Right lobe of liver (tissue), 6 donors: ENCODE measurements around the gene OR8B8. TPM values are rescaled to one million over a fixed set of nuclear protein-coding genes. Genes with fewer than 3 reads are reported as not detected.

Experiments
- ATAC-seq, 4 donors: fragments of 200-7000 bp; cut with Tn5 transposase; one replicate each; pipeline ENCODE4 v1.9.1; 2020; ENCODE audit warnings: mild to moderate bottlenecking in 4 of 4, moderate library complexity in 4 of 4
- DNase-seq, 3 donors: peaks; one replicate each; pipeline ENCODE4 v3.0.0-alpha.2; 2020
- H3K27ac ChIP-seq, 3 donors: fragments of 200-600 bp; one replicate each; pipeline ENCODE4 v1.8.0; 2022
- H3K27me3 ChIP-seq, 2 donors: fragments of 200-600 bp; one replicate each; pipeline ENCODE4 v1.8.0; 2022
- H3K36me3 ChIP-seq, 4 donors: fragments of 200-600 bp; sonication (generic) in 1 of 4; one replicate each; pipeline versions ENCODE4 v1.5.1 to v1.8.0; 2017 to 2022; ENCODE audit warnings: control low read depth in 1 of 4
- H3K4me1 ChIP-seq, 4 donors: fragments of 200-600 bp; sonication (generic) in 1 of 4; one replicate each; pipeline versions ENCODE4 v1.5.1 to v1.8.0; 2017 to 2022; ENCODE audit warnings: control low read depth in 1 of 4
- H3K4me3 ChIP-seq, 3 donors: fragments of 200-600 bp; one replicate each; pipeline ENCODE4 v1.8.0; 2022
- H3K9me3 ChIP-seq, 4 donors: fragments of 200-600 bp; sonication (generic) in 1 of 4; one replicate each; pipeline versions ENCODE4 v1.5.1 to v1.8.0; 2017 to 2022; ENCODE audit warnings: control low read depth in 1 of 4
- CTCF ChIP-seq, 4 donors: fragments of 200-600 bp in 3 of 4; fragments of 450-650 bp in 1 of 4; IDR thresholded peaks; one replicate each; pipeline versions ENCODE4 v1.5.1 to v1.8.0; 2016 to 2022; ENCODE audit warnings: antibody characterized with exemption in 4 of 4, mild to moderate bottlenecking in 2 of 4
- POLR2A ChIP-seq: fragments of 450-650 bp; IDR thresholded peaks from one replicate; pipeline ENCODE4 v1.6.1; 2017; ENCODE audit warnings: antibody characterized with exemption, mild to moderate bottlenecking
- WGBS: methylation state at CpG from one replicate; pipeline ENCODE4 v1.1.6; 2018; ENCODE audit warnings: low coverage, low lambda C conversion rate; ENCODE audit not compliant: insufficient coverage; ENCODE audit errors: missing lambda C conversion rate; 5-methylcytosine and 5-hydroxymethylcytosine counted together
- intact Hi-C, 2 donors: fragments of 100-400 bp; cut with DNase I; formaldehyde crosslinking; loops; one replicate each; pipeline versions ENCODE4 v1.11.2 to v1.14.1; 2022
- long read RNA-seq: library from polyadenylated mRNA; unstranded; transcript quantifications from one replicate; pipeline ENCODE4 v2.0.0, GENCODE V29; 2019
- total RNA-seq, 6 experiments: library from RNA; depleted of rRNA in 2 of 6; stranded (reverse); fragments of >200 nt in 2 of 6; fragmentation: NEBNext Ultra II Directional in 3 of 6; extraction: Animal tissue kit (Norgen Biotek cat#: 25700) in 3 of 6; gene quantifications; one replicate each; pipeline versions ENCODE4 v1.1.0 to v1.2.4, GENCODE V29; 2016 to 2023
- donor health status: DM: no; HTN: yes; CAD: no.
- donor health status: DM: no; HTN: no; CAD: no.
- donor health status: DM: no; HTN: no; CAD: no.
- donor health status: DM: no; HTN: yes; CAD: no.
- donor health status: DM: no; HTN: yes; CAD: no.

The OR8B8 gene
- total RNA-seq = not detected
- long read RNA-seq = 0 reads

GRCh38 chr11:124445646-124446150 lies at the start of gene OR8B8:
Gene OR8B8 (minus strand): TSS chr11:124445696. CDS start chr11:124441085, 4,611 bp downstream.
- intact Hi-C loops = no loop called here
- 100% methylated on average over 1 of the region's 1 CpG for WGBS
- H3K4me3 ChIP-seq = no peak within 1 kb of the TSS
- no peaks in the 10 kb centered on the region for H3K4me1 ChIP-seq
- no peak for DNase-seq
- no peaks in the 10 kb centered on the region for H3K9me3 ChIP-seq
- no peak for TF ChIP-seq CTCF (IDR thresholded peaks at IDR 0.05)
- no peak for TF ChIP-seq POLR2A
- no peak for ATAC-seq
- H3K36me3 ChIP-seq = no peaks in the 10 kb centered on the region
- H3K27me3 ChIP-seq = peaks cover 0 to 4% of the 10 kb centered on the region in 2 donors
- no peak within 1 kb of the TSS for H3K27ac ChIP-seq

GRCh38 chr11:124493016-124493655 lies 47.6 kb upstream of the OR8B8 start:
- WGBS = 67% methylated on average over 4 of the region's 4 CpGs
- Histone ChIP-seq H3K36me3 (no peaks in the 10 kb centered on the region), H3K27me3 (no peaks in the 10 kb centered on the region), H3K9me3 (no peaks in the 10 kb centered on the region), H3K4me1 (no peaks in the 10 kb centered on the region), H3K27ac (no peak overlapping the region), H3K4me3 (no peak overlapping the region)
- intact Hi-C loops = no loop called here
- DNase-seq = no peak
- no peak for ATAC-seq
- TF ChIP-seq CTCF (IDR thresholded peaks at IDR 0.05) (no peak), POLR2A (no peak)

GRCh38 chr11:124483422-124483821 lies 37.9 kb upstream of the OR8B8 start:
- DNase-seq (no peak), ATAC-seq (no peak)
- TF ChIP-seq POLR2A (no peak), CTCF (IDR thresholded peaks at IDR 0.05) (no peak)
- no peak overlapping the region for H3K4me3 ChIP-seq
- H3K4me1 ChIP-seq = no peaks in the 10 kb centered on the region
- WGBS = 44% methylated on average over 4 of the region's 4 CpGs
- no peaks in the 10 kb centered on the region for H3K36me3 ChIP-seq
- peaks cover 0 to 4% of the 10 kb centered on the region in 2 donors for H3K27me3 ChIP-seq
- no peaks in the 10 kb centered on the region for H3K9me3 ChIP-seq
- H3K27ac ChIP-seq = no peak overlapping the region
- intact Hi-C loops = no loop called here

- peaks cover 0 to 4% of the 10 kb centered on the region in 2 donors for H3K27me3 ChIP-seq
- no peak overlapping the region for H3K4me3 ChIP-seq
- no peaks in the 10 kb centered on the region for H3K4me1 ChIP-seq
- ATAC-seq = no peak
- WGBS = 47% methylated on average over 9 of the region's 9 CpGs
- intact Hi-C loops = no loop called here
- H3K27ac ChIP-seq = no peak overlapping the region
- DNase-seq = no peak
- H3K9me3 ChIP-seq = no peaks in the 10 kb centered on the region
- no peaks in the 10 kb centered on the region for H3K36me3 ChIP-seq
- no peak for TF ChIP-seq CTCF (IDR thresholded peaks at IDR 0.05)
- TF ChIP-seq POLR2A = no peak
Observed at GRCh38 chr11:124482362-124483147, 37.1 kb upstream of the OR8B8 start.
